H1 (cell line): ENCODE results near the gene CORO2B. TPM values are rescaled to one million over a fixed set of nuclear protein-coding genes. Genes with fewer than 3 reads are reported as not detected.

Source experiments
- CTCF ChIA-PET: fragments of 300-600 bp; sonication (Branson Sonifier 250); formaldehyde crosslinking; loops from one replicate; lab custom pipeline; 2021; ENCODE audit not compliant: partially characterized antibody; lab: Charles Lee
- POLR2A ChIA-PET: fragments of 300-600 bp; sonication (Branson Sonifier 250); formaldehyde crosslinking; loops from one replicate; lab custom pipeline; 2021; ENCODE audit warnings: inconsistent platforms; ENCODE audit not compliant: partially characterized antibody; lab: Charles Lee
- DNase-seq, 2 experiments: peaks; one replicate each; pipeline versions ENCODE4 v3.0.0 to v3.0.0-alpha.2; 2010 to 2022; ENCODE audit warnings: low spot score in 2 of 2, low read depth in 1 of 2, mixed read lengths in 1 of 2
- FAIRE-seq: peaks from 2 replicates; lab custom pipeline; 2011; peaks lifted over from hg19 to GRCh38; lab: Jason Lieb, UNC
- H2AFZ ChIP-seq: 2 replicates; pipeline ENCODE4 v1.8.1; 2012; ENCODE audit warnings: low read length, inconsistent platforms
- H2AK5ac ChIP-seq: 2 replicates; pipeline ENCODE4 v1.6.1; 2013; ENCODE audit warnings: low read depth, low read length
- H2BK120ac ChIP-seq: replicated peaks from 2 replicates; pipeline ENCODE3; 2013; ENCODE audit warnings: low read depth, low read length, inconsistent platforms
- H2BK12ac ChIP-seq: 2 replicates; pipeline ENCODE4 v1.6.1; 2013; ENCODE audit warnings: low read depth, low read length
- H2BK15ac ChIP-seq: 2 replicates; pipeline ENCODE4 v1.6.1; 2013; ENCODE audit warnings: low read length
- H2BK20ac ChIP-seq: 2 replicates; pipeline ENCODE4 v1.6.1; 2013; ENCODE audit warnings: low read length
- H2BK5ac ChIP-seq: 2 replicates; pipeline ENCODE4 v1.6.1; 2013; ENCODE audit warnings: low read depth, low read length
- H3K14ac ChIP-seq: 2 replicates; pipeline ENCODE4 v1.6.1; 2013; ENCODE audit warnings: inconsistent platforms; ENCODE audit not compliant: insufficient read length
- H3K18ac ChIP-seq: 2 replicates; pipeline ENCODE4 v1.6.1; 2013; ENCODE audit warnings: low read length; ENCODE audit errors: extremely low read depth
- H3K23ac ChIP-seq: 2 replicates; pipeline ENCODE4 v1.6.1; 2013; ENCODE audit warnings: inconsistent platforms; ENCODE audit not compliant: insufficient read length
- H3K23me2 ChIP-seq: 2 replicates; pipeline ENCODE4 v1.6.1; 2013; ENCODE audit warnings: low read depth, low read length
- H3K27ac ChIP-seq: 2 replicates; pipeline ENCODE4 v1.6.1; 2011; ENCODE audit warnings: low read depth, low read length, inconsistent platforms
- H3K27me3 ChIP-seq, 4 experiments: replicated peaks in 1 of 4; 1 replicate in 1 of 4; 2 replicates in 3 of 4; pipeline versions ENCODE4 v1.6.1 to v1.8.1; 2011 to 2013; ENCODE audit warnings: low read length in 3 of 4, mild to moderate bottlenecking in 3 of 4, inconsistent platforms in 2 of 4, mixed read lengths in 2 of 4, moderate library complexity in 1 of 4; ENCODE audit not compliant: control insufficient read depth in 3 of 4, insufficient read depth in 3 of 4; ENCODE audit errors: extremely low read depth in 1 of 4
- H3K36me3 ChIP-seq, 4 experiments: 2 replicates each; pipeline versions ENCODE4 v1.6.1 to v1.8.1; 2011 to 2013; ENCODE audit warnings: mild to moderate bottlenecking in 4 of 4, low read length in 3 of 4, moderate library complexity in 2 of 4, control low read depth in 1 of 4, inconsistent platforms in 1 of 4; ENCODE audit not compliant: insufficient read depth in 4 of 4, control insufficient read depth in 2 of 4
- H3K4ac ChIP-seq: replicated peaks from 2 replicates; pipeline ENCODE3; 2013; ENCODE audit warnings: low read length, low read depth, mixed read lengths, inconsistent platforms; ENCODE audit not compliant: insufficient read length
- H3K4me1 ChIP-seq, 4 experiments: replicated peaks in 1 of 4; 1 replicate in 1 of 4; 2 replicates in 3 of 4; pipeline versions ENCODE4 v1.6.1 to v1.8.1; 2011 to 2013; ENCODE audit warnings: low read length in 3 of 4, inconsistent platforms in 2 of 4, mixed read lengths in 1 of 4; ENCODE audit not compliant: insufficient read depth in 4 of 4, control insufficient read depth in 3 of 4
- H3K4me2 ChIP-seq, 2 experiments: 2 replicates each; pipeline versions ENCODE4 v1.6.1 to v1.8.1; 2011 to 2013; ENCODE audit warnings: low read depth in 2 of 2, low read length in 2 of 2, control low read depth in 1 of 2, inconsistent platforms in 1 of 2, mild to moderate bottlenecking in 1 of 2; ENCODE audit not compliant: insufficient read depth in 1 of 2
- H3K4me3 ChIP-seq, 4 experiments: fragments of 200-600, 300-600 bp in 1 of 4; sonication (generic), shearing (Covaris generic), sonication (Bioruptor Twin) in 1 of 4; 2 replicates each; pipeline versions ENCODE4 v1.5.1 to v1.8.1; 2011 to 2016; ENCODE audit warnings: low read length in 4 of 4, low read depth in 3 of 4, control low read depth in 2 of 4, inconsistent platforms in 2 of 4, mild to moderate bottlenecking in 2 of 4, mixed read lengths in 1 of 4, moderate library complexity in 1 of 4; ENCODE audit not compliant: insufficient read depth in 2 of 4; ENCODE audit errors: extremely low read depth in 1 of 4
- H3K56ac ChIP-seq: replicated peaks from 2 replicates; pipeline ENCODE3; 2013; ENCODE audit warnings: low read depth, mild to moderate bottlenecking, mixed read lengths, low read length, inconsistent platforms; ENCODE audit not compliant: insufficient read length
- H3K79me1 ChIP-seq: 2 replicates; pipeline ENCODE4 v1.6.1; 2013; ENCODE audit warnings: low read depth, low read length, control low read depth
- H3K79me2 ChIP-seq, 2 experiments: 2 replicates each; pipeline versions ENCODE4 v1.6.1 to v1.8.1; 2012 to 2013; ENCODE audit warnings: low read length in 2 of 2, mild to moderate bottlenecking in 2 of 2, inconsistent platforms in 1 of 2; ENCODE audit not compliant: insufficient read depth in 2 of 2, control insufficient read depth in 1 of 2
- H3K9ac ChIP-seq, 4 experiments: replicated peaks in 1 of 4; 1 replicate in 1 of 4; 2 replicates in 3 of 4; pipeline versions ENCODE4 v1.6.1 to v1.8.1; 2011 to 2013; ENCODE audit warnings: low read depth in 3 of 4, low read length in 3 of 4, control low read depth in 2 of 4, mild to moderate bottlenecking in 2 of 4, moderate library complexity in 2 of 4, inconsistent platforms in 1 of 4; ENCODE audit errors: extremely low read depth in 1 of 4
- H3K9me3 ChIP-seq, 2 experiments: 2 replicates each; pipeline versions ENCODE4 v1.6.1 to v1.8.1; 2012 to 2013; ENCODE audit warnings: mild to moderate bottlenecking in 2 of 2, moderate library complexity in 2 of 2, control low read depth in 1 of 2, inconsistent platforms in 1 of 2, low read depth in 1 of 2, low read length in 1 of 2, mixed read lengths in 1 of 2; ENCODE audit not compliant: insufficient read depth in 2 of 2
- H4K20me1 ChIP-seq, 2 experiments: replicated peaks in 1 of 2; 2 replicates each; pipeline versions ENCODE3 to v1.8.1; 2011 to 2013; ENCODE audit warnings: inconsistent platforms in 2 of 2, low read length in 2 of 2, mild to moderate bottlenecking in 1 of 2; ENCODE audit not compliant: insufficient read depth in 2 of 2, control insufficient read depth in 1 of 2
- H4K5ac ChIP-seq: 2 replicates; pipeline ENCODE4 v1.6.1; 2013; ENCODE audit warnings: low read length, low read depth, mixed read lengths, inconsistent platforms; ENCODE audit not compliant: insufficient read length
- H4K8ac ChIP-seq: 2 replicates; pipeline ENCODE4 v1.8.0; 2013; ENCODE audit warnings: mild to moderate bottlenecking, moderate library complexity, low read length, inconsistent platforms; ENCODE audit not compliant: insufficient read depth; ENCODE audit errors: extremely low read depth
- H4K91ac ChIP-seq: replicated peaks from 2 replicates; pipeline ENCODE3; 2013; ENCODE audit warnings: low read length, mixed read lengths, inconsistent platforms; ENCODE audit not compliant: insufficient read length
- BACH1 ChIP-seq: IDR thresholded peaks from 2 replicates; pipeline ENCODE4 v1.6.1; 2012; ENCODE audit warnings: low read length, improper control_type of control experiment
- CHD2 ChIP-seq: IDR thresholded peaks from 2 replicates; pipeline ENCODE4 v1.6.1; 2012; ENCODE audit warnings: low read length, improper control_type of control experiment
- EP300 ChIP-seq, 2 experiments: IDR thresholded peaks; 1 replicate in 1 of 2; 2 replicates in 1 of 2; pipeline ENCODE4 v1.6.1; 2011 to 2012; ENCODE audit warnings: low read depth in 2 of 2, low read length in 2 of 2, mild to moderate bottlenecking in 2 of 2, borderline replicate concordance in 1 of 2, inconsistent platforms in 1 of 2, moderate library complexity in 1 of 2
- KDM1A ChIP-seq: fragments of 200-600, 300-600 bp; sonication (generic); IDR thresholded peaks from 2 replicates; pipeline ENCODE4 v1.7.1; 2016; ENCODE audit warnings: mild to moderate bottlenecking, low read length, borderline replicate concordance
- RAD21 ChIP-seq, 2 experiments: IDR thresholded peaks in 1 of 2; conservative IDR thresholded peaks in 1 of 2; 2 replicates each; pipeline ENCODE4 v1.6.1; 2011; ENCODE audit warnings: low read depth in 2 of 2, low read length in 2 of 2, improper control_type of control experiment in 1 of 2, inconsistent platforms in 1 of 2, mild to moderate bottlenecking in 1 of 2, moderate library complexity in 1 of 2
- SIN3A ChIP-seq, 2 experiments: IDR thresholded peaks in 1 of 2; conservative IDR thresholded peaks in 1 of 2; 2 replicates each; pipeline ENCODE4 v1.6.1; 2011 to 2012; ENCODE audit warnings: low read length in 2 of 2, improper control_type of control experiment in 1 of 2, low read depth in 1 of 2, mild to moderate bottlenecking in 1 of 2
- SIX5 ChIP-seq: IDR thresholded peaks from 2 replicates; pipeline ENCODE4 v1.6.1; 2011; ENCODE audit warnings: mild to moderate bottlenecking, low read depth, low read length
- SUZ12 ChIP-seq: fragments of 200-600 bp; sonication (generic); IDR thresholded peaks from 2 replicates; pipeline ENCODE4 v1.6.1; 2012; ENCODE audit warnings: mild to moderate bottlenecking, inconsistent platforms, low read length, moderate library complexity, mixed read lengths
- TBP ChIP-seq: IDR thresholded peaks from 2 replicates; pipeline ENCODE4 v1.6.1; 2011; ENCODE audit warnings: low read depth, low read length, improper control_type of control experiment
- TCF12 ChIP-seq: IDR thresholded peaks from 2 replicates; pipeline ENCODE4 v1.6.1; 2011; ENCODE audit warnings: low read depth, mild to moderate bottlenecking, low read length
- WGBS, 2 experiments: shearing (Covaris generic) in 1 of 2; methylation state at CpG; one replicate each; pipeline versions ENCODE4 v1.1.6 to v1.1.7; 2013 to 2015; ENCODE audit warnings: low lambda C conversion rate in 2 of 2, mixed read lengths in 2 of 2, inconsistent platforms in 1 of 2, low coverage in 1 of 2, missing lambda C conversion rate in 1 of 2; ENCODE audit not compliant: insufficient replicate concordance in 2 of 2, insufficient coverage in 1 of 2, insufficient read length in 1 of 2; ENCODE audit errors: extremely low coverage in 1 of 2, missing lambda C conversion rate in 1 of 2; 5-methylcytosine and 5-hydroxymethylcytosine counted together
- polyA plus RNA-seq, 7 experiments: library from polyadenylated mRNA; depleted of rRNA in 3 of 7; stranded (reverse) in 5 of 7; unstranded in 2 of 7; fragments of >200 nt in 5 of 7; fragments of 200-250 nt in 2 of 7; gene quantifications; 1 replicate in 5 of 7; 2 replicates in 1 of 7; 4 replicates in 1 of 7; pipeline versions ENCODE4 v1.2.1 to v1.2.3, GENCODE V29; 2011 to 2013; ENCODE audit warnings: missing spikeins in 2 of 7, mixed read lengths in 2 of 7
- total RNA-seq: library from RNA; stranded (reverse); fragmentation: NEBNext Ultra II Directional; extraction: Animal tissue kit (Norgen Biotek cat#: 25700); gene quantifications from 2 replicates; pipeline ENCODE4 v1.2.1, GENCODE V29; 2021
- TF ChIP-seq, protein P1 (sequence below): IDR thresholded peaks from 2 replicates; pipeline ENCODE4 v1.6.1; 2012; ENCODE audit warnings: low read length, inconsistent platforms

Gene CORO2B
- total and polyA plus RNA-seq, 2 of the 8 experiments (the other 6 are each of a cell fraction or from before 2014, with no cell fraction given): 3.4 to 6.7 TPM

DNA sequence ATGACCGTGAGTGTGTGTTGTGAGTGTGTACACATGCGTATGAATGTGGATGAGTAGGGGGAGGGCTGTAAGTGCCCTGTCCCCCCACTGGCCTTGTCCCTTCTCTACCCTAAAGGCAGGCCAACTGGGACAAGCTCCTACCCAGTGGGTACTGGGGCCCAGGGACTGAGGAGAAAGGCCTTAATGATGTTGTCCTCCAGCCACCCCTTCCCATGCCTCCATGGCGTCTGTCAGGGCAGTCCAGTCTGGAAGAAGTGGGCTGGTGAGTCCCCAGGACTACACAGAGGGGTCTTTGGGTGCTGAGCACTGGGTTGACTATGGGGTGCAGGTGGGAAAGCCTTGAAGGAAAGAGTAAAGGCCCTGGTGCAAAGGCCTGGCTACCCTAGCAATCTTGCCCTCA is 16.9 kb upstream of the CORO2B start:
- peak overlapping the region; percentile 45; the same call in 1 of the 2 replicates for H2BK5ac ChIP-seq
- H2BK20ac ChIP-seq: no peak overlapping the region
- CTCF ChIA-PET: interaction anchor here (2.9 to 5.4 kb wide), 4 partner anchors 8 to 112 kb away, joined by 12 to 101 read pairs (median 20); no protein-coding TSS in a partner anchor
- WGBS, 2 experiments: 59% methylated on average over 3 of the region's 3 CpGs; no CpG with 5 or more reads in 1 of the 2 experiments
- no peak for FAIRE-seq
- H3K4me1 ChIP-seq: peaks cover 2 to 26% (median 16%) of the 10 kb centered on the region in 4 experiments
- H2AFZ ChIP-seq: no peak overlapping the region
- peak overlapping the region; percentile 79 for H2AK5ac ChIP-seq
- no peak overlapping the region for H3K27ac ChIP-seq
- H3K27me3 ChIP-seq: peaks cover 0 to 7% (median 4%) of the 10 kb centered on the region in 4 experiments; a peak in 2 of 7 replicates
- no peak overlapping the region for H3K4me3 ChIP-seq
- H3K4me2 ChIP-seq: no peak overlapping the region
- no peak overlapping the region for H3K23ac ChIP-seq
- no peak overlapping the region for H3K56ac ChIP-seq
- peak overlapping the region; percentile 93 for H2BK15ac ChIP-seq
- H3K9ac ChIP-seq: no peak overlapping the region
- H3K9me3 ChIP-seq: no peaks in the 10 kb centered on the region
- no peaks in the 10 kb centered on the region for H3K79me1 ChIP-seq
- no peak overlapping the region for H4K91ac ChIP-seq
- no peaks in the 10 kb centered on the region for H4K20me1 ChIP-seq
- H3K79me2 ChIP-seq: no peaks in the 10 kb centered on the region
- POLR2A ChIA-PET: interaction anchor here (4.3 kb wide), 1 partner anchor 10 kb away, joined by 31 read pairs; no protein-coding TSS in a partner anchor
- no peak overlapping the region for H3K14ac ChIP-seq
- peak overlapping the region; percentile 86; the same call in 1 of the 2 replicates for H2BK12ac ChIP-seq
- no peak overlapping the region for H4K8ac ChIP-seq
- peaks cover 8% of the 10 kb centered on the region; the same call in 1 of the 2 replicates for H3K23me2 ChIP-seq
- H4K5ac ChIP-seq: no peak overlapping the region
- H2BK120ac ChIP-seq: no peak overlapping the region
- no peaks in the 10 kb centered on the region for H3K36me3 ChIP-seq
- H3K18ac ChIP-seq: no peak overlapping the region
- no peak for DNase-seq
- H3K4ac ChIP-seq: no peak overlapping the region
- TF ChIP-seq EP300 (IDR thresholded peaks at IDR 0.05; ENCODE audit: borderline replicate concordance in 1 of 2, low read depth in 2 of 2, low read length in 2 of 2) (no peak), SIN3A (conservative IDR thresholded peaks at IDR 0.05 in 1 of 2, IDR thresholded peaks at IDR 0.05 in 1 of 2; ENCODE audit: low read depth in 1 of 2, low read length in 2 of 2) (no peak), RAD21 (IDR thresholded peaks at IDR 0.05 in 1 of 2, conservative IDR thresholded peaks at IDR 0.05 in 1 of 2; ENCODE audit: low read depth in 2 of 2, low read length in 2 of 2) (no peak), SIX5 (no peak), SUZ12 (no peak), CHD2 (no peak), BACH1 (no peak), TCF12 (no peak), KDM1A (no peak), TBP (no peak)
- TF ChIP-seq, protein P1, sequence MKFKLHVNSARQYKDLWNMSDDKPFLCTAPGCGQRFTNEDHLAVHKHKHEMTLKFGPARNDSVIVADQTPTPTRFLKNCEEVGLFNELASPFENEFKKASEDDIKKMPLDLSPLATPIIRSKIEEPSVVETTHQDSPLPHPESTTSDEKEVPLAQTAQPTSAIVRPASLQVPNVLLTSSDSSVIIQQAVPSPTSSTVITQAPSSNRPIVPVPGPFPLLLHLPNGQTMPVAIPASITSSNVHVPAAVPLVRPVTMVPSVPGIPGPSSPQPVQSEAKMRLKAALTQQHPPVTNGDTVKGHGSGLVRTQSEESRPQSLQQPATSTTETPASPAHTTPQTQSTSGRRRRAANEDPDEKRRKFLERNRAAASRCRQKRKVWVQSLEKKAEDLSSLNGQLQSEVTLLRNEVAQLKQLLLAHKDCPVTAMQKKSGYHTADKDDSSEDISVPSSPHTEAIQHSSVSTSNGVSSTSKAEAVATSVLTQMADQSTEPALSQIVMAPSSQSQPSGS: no peak
